Right lobe of liver (tissue), 6 donors: ENCODE data around the gene NOTCH4. TPM values are rescaled to one million over a fixed set of nuclear protein-coding genes. Genes with fewer than 3 reads are reported as not detected.

Experiments used
- ATAC-seq, 4 donors: fragments of 200-7000 bp; cut with Tn5 transposase; one replicate each; pipeline ENCODE4 v1.9.1; 2020; ENCODE audit warnings: mild to moderate bottlenecking in 4 of 4, moderate library complexity in 4 of 4
- DNase-seq, 3 donors: peaks; one replicate each; pipeline ENCODE4 v3.0.0-alpha.2; 2020
- H3K27ac ChIP-seq, 3 donors: fragments of 200-600 bp; one replicate each; pipeline ENCODE4 v1.8.0; 2022
- H3K27me3 ChIP-seq, 2 donors: fragments of 200-600 bp; one replicate each; pipeline ENCODE4 v1.8.0; 2022
- H3K36me3 ChIP-seq, 4 donors: fragments of 200-600 bp; sonication (generic) in 1 of 4; one replicate each; pipeline versions ENCODE4 v1.5.1 to v1.8.0; 2017 to 2022; ENCODE audit warnings: control low read depth in 1 of 4
- H3K4me1 ChIP-seq, 4 donors: fragments of 200-600 bp; sonication (generic) in 1 of 4; one replicate each; pipeline versions ENCODE4 v1.5.1 to v1.8.0; 2017 to 2022; ENCODE audit warnings: control low read depth in 1 of 4
- H3K4me3 ChIP-seq, 3 donors: fragments of 200-600 bp; one replicate each; pipeline ENCODE4 v1.8.0; 2022
- H3K9me3 ChIP-seq, 4 donors: fragments of 200-600 bp; sonication (generic) in 1 of 4; one replicate each; pipeline versions ENCODE4 v1.5.1 to v1.8.0; 2017 to 2022; ENCODE audit warnings: control low read depth in 1 of 4
- POLR2A ChIP-seq: fragments of 450-650 bp; IDR thresholded peaks from one replicate; pipeline ENCODE4 v1.6.1; 2017; ENCODE audit warnings: antibody characterized with exemption, mild to moderate bottlenecking
- WGBS: methylation state at CpG from one replicate; pipeline ENCODE4 v1.1.6; 2018; ENCODE audit warnings: low coverage, low lambda C conversion rate; ENCODE audit not compliant: insufficient coverage; ENCODE audit errors: missing lambda C conversion rate; 5-methylcytosine and 5-hydroxymethylcytosine counted together
- intact Hi-C, 2 donors: fragments of 100-400 bp; cut with DNase I; formaldehyde crosslinking; loops; one replicate each; pipeline versions ENCODE4 v1.11.2 to v1.14.1; 2022
- total RNA-seq, 6 experiments: library from RNA; depleted of rRNA in 2 of 6; stranded (reverse); fragments of >200 nt in 2 of 6; fragmentation: NEBNext Ultra II Directional in 3 of 6; extraction: Animal tissue kit (Norgen Biotek cat#: 25700) in 3 of 6; gene quantifications; one replicate each; pipeline versions ENCODE4 v1.1.0 to v1.2.4, GENCODE V29; 2016 to 2023
- TF ChIP-seq, protein P1 (sequence below), 4 donors: fragments of 200-600 bp in 3 of 4; fragments of 450-650 bp in 1 of 4; IDR thresholded peaks; one replicate each; pipeline versions ENCODE4 v1.5.1 to v1.8.0; 2016 to 2022; ENCODE audit warnings: antibody characterized with exemption in 4 of 4, mild to moderate bottlenecking in 2 of 4
- donor health status: DM: no; HTN: yes; CAD: no.
- donor health status: DM: no; HTN: no; CAD: no.
- donor health status: DM: no; HTN: no; CAD: no.
- donor health status: DM: no; HTN: yes; CAD: no.
- donor health status: DM: no; HTN: yes; CAD: no.

Gene NOTCH4
- total RNA-seq, 6 experiments from 2014 or later = 6.6 to 16.5 (median 8.9) TPM

DNA sequence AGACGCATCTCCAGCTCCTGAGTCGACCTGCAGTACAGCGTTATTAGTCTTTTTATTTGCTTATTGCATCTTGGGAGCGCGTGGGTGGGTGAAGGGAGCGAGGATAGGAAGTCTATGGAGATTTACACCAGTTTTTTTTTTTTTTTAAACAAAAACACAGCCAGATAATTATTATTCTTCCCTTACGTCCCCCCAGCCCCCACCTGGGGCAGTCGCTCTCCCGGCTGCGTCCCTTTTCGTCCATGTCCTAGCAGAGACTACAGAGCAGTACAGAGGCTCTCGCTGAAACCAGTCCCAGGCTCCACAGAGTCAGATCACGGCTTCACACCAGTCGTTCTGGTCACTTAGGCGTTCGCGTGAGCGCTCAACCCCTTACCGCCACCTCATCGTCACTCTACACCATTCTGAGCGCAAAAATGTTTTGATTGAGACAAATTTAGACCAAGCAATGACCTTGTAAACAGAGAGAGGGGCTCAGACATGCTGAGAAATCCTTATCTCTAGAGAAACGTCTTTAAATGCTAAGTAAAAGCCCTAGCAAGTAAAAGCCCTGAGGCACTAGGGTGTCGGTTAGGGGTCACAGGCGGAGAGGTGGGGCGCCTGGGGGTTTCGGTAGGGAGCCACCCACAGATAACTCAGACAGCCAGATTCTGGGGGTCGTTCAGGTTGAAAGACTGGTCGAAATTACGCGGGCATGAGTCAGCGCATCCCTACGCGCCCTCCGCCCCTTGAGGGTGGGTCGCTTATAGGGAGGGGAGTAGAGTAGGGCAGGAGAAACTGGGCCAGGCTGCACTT lies 70.9 kb downstream of the NOTCH4 start:
- peaks cover 0 to 7% (median 0%) of the 10 kb centered on the region in 4 donors for H3K4me1 ChIP-seq
- ATAC-seq (peak in 1 of 4 donors; percentile 1), DNase-seq (no peak)
- peaks cover 0 to 13% (median 0%) of the 10 kb centered on the region in 4 donors for H3K36me3 ChIP-seq
- H3K27ac ChIP-seq = peak overlapping the region; percentile 63 to 75 (median 74)
- 52% methylated on average over 27 of the region's 35 CpGs for WGBS
- peak overlapping the region; percentile 74 to 78 (median 78) for H3K4me3 ChIP-seq
- H3K27me3 ChIP-seq = peaks cover 0 to 6% of the 10 kb centered on the region in 2 donors
- H3K9me3 ChIP-seq = no peaks in the 10 kb centered on the region
- intact Hi-C loops = loop anchor here in 1 of 2 donors (5.0 kb wide), 1 partner anchor 36 kb away; no protein-coding TSS in a partner anchor
- TF ChIP-seq POLR2A = no peak
- TF ChIP-seq, protein P1, sequence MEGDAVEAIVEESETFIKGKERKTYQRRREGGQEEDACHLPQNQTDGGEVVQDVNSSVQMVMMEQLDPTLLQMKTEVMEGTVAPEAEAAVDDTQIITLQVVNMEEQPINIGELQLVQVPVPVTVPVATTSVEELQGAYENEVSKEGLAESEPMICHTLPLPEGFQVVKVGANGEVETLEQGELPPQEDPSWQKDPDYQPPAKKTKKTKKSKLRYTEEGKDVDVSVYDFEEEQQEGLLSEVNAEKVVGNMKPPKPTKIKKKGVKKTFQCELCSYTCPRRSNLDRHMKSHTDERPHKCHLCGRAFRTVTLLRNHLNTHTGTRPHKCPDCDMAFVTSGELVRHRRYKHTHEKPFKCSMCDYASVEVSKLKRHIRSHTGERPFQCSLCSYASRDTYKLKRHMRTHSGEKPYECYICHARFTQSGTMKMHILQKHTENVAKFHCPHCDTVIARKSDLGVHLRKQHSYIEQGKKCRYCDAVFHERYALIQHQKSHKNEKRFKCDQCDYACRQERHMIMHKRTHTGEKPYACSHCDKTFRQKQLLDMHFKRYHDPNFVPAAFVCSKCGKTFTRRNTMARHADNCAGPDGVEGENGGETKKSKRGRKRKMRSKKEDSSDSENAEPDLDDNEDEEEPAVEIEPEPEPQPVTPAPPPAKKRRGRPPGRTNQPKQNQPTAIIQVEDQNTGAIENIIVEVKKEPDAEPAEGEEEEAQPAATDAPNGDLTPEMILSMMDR (IDR thresholded peaks at IDR 0.05) = no peak

DNA sequence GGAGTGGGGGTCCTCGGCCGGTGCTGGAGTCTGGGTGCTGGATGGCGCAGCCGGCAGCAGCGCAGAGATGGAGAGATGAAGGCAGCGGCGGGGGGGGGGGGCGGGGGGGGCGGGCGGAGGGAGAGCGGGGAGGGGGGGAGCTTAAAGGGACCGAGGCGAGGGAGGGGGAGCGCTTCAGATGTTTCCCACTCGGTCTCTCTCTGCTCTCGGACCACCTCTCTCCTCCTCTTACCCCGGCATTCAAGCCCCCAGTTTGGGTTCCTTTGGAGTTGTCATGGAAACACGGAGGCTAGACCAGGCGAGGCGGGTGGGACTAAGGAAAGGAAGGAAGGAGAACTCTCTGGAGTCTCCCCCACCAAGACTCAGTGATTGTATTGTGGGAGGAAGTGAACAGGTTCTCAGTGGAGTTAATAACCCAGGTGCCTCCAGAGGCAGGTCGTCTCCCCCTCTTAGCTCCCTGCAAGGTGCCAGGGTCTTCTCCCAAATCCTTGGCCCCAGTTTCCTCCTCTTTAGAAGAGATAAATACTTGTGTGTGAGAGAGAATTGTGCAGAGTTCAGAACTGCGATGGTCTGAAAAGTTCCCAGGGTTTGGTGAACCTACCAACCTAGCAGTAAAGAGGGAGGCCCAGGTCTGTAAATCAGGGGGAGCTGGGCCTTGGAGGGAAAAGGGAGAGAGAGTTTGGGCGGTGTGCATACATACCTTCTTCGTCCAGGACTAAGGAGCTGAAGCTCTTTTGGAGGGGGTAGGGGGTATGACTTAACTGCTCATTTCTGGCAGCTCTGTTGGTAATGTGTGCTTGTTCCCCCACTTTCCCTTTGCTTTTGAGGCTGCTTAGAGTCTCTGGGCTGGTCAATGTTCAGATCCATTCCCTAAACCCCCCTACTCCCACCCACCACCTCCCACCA lies 71.8 kb downstream of the NOTCH4 start, which contains the start of gene PRRT1:
Gene PRRT1, minus strand, starts transcription at position 77 of the 906 bp plus-strand sequence. CDS start 112 bp downstream, outside the sequence.
- peaks cover 0 to 6% of the 10 kb centered on the region in 2 donors for H3K27me3 ChIP-seq
- no peak within 1 kb of the TSS for H3K4me3 ChIP-seq
- ATAC-seq (no peak), DNase-seq (no peak)
- peak within 1 kb of the TSS in 2 of 3 donors; percentile 63 to 74 for H3K27ac ChIP-seq
- intact Hi-C loops = loop anchor here in 1 of 2 donors (5.0 kb wide), 1 partner anchor 35 kb away; no protein-coding TSS in a partner anchor
- H3K4me1 ChIP-seq = peaks cover 0 to 7% (median 0%) of the 10 kb centered on the region in 4 donors
- 43% methylated on average over 15 of the region's 24 CpGs for WGBS
- H3K36me3 ChIP-seq = peaks cover 0 to 5% (median 0%) of the 10 kb centered on the region in 4 donors
- no peak for TF ChIP-seq POLR2A
- TF ChIP-seq, protein P1 (IDR thresholded peaks at IDR 0.05) = no peak
- no peaks in the 10 kb centered on the region for H3K9me3 ChIP-seq

DNA sequence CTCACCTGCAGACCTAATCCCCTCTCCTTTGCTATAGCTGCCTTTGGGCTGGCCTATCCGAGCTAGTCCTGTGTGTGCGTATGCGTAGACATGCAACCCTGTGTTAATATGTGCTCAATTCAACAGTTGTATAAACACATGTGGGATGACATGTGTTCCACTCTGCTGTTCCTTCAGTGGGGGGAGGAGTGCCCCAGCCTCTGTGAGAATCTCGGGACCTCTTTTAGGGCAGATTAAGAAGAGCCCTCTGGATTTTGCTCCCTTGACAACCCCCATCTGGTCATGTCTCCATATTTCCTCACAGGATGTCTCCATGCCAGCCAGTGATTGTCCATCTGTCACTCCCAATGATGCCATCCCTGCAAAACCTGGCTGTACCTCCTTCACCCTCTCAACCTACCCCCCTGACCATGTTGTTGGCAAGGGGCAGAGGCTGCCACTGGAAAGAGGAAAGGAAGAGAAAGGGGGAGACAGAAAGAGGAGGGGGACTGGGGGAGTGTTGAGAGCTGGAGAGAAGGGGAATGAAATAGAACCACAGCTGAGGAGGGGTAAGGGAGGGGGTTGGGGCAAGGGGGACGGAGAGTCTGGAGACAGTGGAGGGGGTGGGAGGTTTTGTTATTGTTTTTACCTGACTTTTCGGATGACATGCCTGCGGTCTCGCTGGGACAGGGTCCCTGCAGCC lies 72.5 kb downstream of the NOTCH4 start:
- ATAC-seq (no peak), DNase-seq (no peak)
- peaks cover 0 to 6% of the 10 kb centered on the region in 2 donors for H3K27me3 ChIP-seq
- TF ChIP-seq, protein P1 (IDR thresholded peaks at IDR 0.05) = no peak
- no peak for TF ChIP-seq POLR2A
- 56% methylated on average over 8 of the region's 8 CpGs for WGBS
- H3K36me3 ChIP-seq = peaks cover 0 to 2% (median 0%) of the 10 kb centered on the region in 4 donors
- H3K9me3 ChIP-seq = no peaks in the 10 kb centered on the region
- no peak overlapping the region for H3K4me3 ChIP-seq
- no peak overlapping the region for H3K27ac ChIP-seq
- peaks cover 0 to 7% (median 0%) of the 10 kb centered on the region in 4 donors for H3K4me1 ChIP-seq
- intact Hi-C loops = loop anchor here in 1 of 2 donors (5.0 kb wide), 1 partner anchor 34 kb away; no protein-coding TSS in a partner anchor
